NCI-H2196 treated with DMSO at 0.1 percent for 48 hours (cell line): ENCODE measurements around the gene CBX6.
"Not testable (repeated sequence)": the region's sequence is repeated elsewhere in the genome, so short reads cannot be mapped to it uniquely, and the experiment has no call there.

Source experiments
- DNase-seq: peaks from one replicate; lab custom pipeline; 2025; ENCODE audit not compliant: unreplicated experiment; lab: John Stamatoyannopoulos, UW

The CBX6 gene

GRCh38 chr22:38872172-38872830, at the start of gene CBX6:
Gene CBX6 (minus strand): TSS chr22:38872216. CDS start chr22:38872190, 26 bp downstream.
- peak; percentile 69 for DNase-seq

DNA sequence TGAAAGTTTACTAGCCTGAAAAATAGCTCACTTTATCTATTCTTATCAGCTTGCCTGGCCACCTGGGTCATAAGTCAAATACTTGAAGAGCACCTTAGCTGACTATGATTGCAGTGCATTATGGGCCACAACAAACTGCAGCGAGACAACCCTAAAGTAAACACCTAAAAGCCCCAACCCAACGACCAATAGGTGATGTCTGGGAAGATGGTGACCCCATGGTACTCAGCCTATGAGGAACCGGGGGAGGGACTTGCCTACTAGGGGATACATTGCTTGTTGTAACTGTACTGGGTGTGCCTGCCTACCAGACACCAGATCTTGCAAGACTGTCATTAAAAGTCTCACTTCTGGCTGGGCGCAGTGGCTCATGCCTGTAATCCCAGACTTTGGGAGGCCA, 49.8 kb upstream of the CBX6 start:
- peak; percentile 23 for DNase-seq

GRCh38 chr22:38921120-38921519, 49.1 kb upstream of the CBX6 start:
- DNase-seq, result peak; percentile 41

DNA sequence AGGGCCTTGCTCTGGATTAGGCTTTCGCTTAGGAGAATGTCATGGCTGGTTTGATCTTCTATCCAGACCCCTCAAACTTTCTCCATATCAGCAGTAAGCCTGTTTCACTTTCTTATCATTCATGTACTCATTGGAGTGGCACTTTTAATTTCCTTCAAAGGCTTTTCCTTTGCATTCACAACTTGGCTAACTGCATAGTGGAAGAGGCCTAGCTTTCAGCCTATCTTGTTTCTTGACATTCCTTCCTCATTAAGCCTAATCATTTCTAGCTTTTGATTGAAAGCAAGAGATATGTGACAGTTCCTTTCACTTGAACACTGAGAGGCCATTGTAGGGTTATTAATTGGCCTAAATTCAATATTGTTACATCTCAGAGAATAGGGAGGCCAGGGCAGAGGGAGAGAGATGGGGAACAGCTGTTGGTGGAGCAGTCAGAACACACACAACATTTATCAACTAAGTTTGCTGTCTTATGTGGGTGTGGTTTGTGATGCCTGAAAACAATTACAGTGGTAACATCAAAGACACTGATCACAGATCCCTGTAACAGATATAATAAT, 47.7 kb upstream of the CBX6 start:
- DNase-seq, result no peak

DNA sequence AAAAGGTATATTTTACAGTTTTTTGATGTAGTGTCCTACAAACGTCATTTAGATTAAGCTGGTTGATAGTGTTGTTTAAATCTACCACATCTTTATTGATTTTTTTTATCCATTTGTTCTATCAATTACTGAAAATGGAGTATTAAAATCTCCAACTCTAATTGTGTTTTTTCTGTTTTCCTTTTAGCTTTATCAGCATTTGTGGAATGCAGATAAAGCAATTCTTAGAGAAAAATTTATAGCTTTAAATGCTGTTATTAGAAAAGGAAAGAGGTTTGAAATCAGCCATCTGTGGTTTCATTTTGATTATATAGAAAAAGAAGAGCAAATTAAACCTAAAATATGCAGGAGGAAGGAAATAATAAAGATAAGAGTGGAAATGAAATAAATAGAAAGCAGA, 39.4 kb upstream of the CBX6 start:
- DNase-seq, result no peak

DNA sequence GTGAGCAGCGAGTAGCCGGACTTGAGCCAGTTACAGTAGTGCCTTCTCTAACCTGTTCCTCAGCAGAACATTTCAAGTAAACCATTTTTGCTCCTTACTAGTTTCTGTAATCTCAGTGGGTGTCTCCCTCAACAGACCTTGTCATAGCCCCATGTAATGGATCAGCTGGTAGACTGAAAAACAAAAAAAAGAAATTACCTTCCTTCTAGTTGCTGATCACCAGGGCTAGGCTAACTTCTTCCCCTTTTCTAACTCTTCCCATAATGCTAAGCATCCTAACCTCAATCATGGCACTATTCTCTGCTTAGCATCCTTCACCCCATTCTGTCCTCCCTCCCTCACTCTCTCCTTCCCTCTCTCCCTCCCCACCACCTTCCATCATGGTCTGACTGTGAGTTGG, 35.8 kb upstream of the CBX6 start:
- DNase-seq, result no peak

GRCh38 chr22:38906052-38906451, 34.0 kb upstream of the CBX6 start:
- DNase-seq, result no peak

DNA sequence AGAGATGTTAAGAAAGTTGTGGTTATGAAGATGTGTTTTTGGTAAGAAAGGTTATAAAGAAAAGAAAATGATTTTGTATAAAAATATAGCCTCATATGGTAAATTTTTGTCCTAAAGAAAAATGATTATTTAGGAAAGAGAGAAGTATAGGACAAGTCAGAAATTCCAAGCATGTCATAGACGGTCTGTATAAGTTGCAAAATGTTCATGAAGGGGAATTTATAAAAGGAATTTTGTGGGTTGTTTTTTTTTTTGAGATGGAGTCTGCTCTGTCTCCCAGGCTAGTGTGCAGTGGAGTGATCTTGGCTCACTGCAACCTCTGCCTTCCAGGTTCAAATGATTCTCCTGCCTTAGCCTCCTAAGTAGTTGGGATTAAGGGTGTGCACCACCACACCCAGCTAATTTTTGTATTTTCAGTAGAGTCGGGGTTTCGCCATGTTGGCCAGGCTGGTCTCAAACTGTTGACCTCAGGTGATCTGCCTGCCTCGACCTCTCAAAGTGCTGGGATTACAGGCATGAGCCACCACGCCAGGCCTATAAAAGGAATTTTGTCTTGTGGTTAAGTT, 32.1 kb upstream of the CBX6 start:
- DNase-seq, result not testable (repeated sequence)

GRCh38 chr22:38901111-38901641, 29.2 kb upstream of the CBX6 start:
- no peak for DNase-seq

GRCh38 chr22:38900677-38901076, 28.7 kb upstream of the CBX6 start:
- no peak for DNase-seq

DNA sequence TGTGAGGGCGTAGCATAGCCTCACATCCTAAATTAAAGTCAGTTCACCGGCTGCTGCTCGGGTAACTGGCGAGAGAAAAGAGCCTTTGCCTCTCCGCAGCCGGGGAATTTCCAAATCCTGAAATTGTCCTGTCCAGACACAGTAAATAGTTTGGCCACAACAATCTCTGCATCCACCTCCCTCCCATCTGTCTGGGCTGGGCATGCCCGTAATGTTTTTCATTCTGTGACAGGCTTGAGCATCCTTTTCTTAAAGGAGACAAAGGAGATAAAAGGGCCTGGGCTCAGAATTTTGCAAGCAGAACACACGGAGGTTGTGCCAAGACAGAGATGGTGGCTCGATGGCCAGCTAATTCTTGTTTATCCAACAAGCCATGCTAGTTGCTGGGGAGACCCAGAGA, 19.2 kb upstream of the CBX6 start:
- DNase-seq, result no peak

DNA sequence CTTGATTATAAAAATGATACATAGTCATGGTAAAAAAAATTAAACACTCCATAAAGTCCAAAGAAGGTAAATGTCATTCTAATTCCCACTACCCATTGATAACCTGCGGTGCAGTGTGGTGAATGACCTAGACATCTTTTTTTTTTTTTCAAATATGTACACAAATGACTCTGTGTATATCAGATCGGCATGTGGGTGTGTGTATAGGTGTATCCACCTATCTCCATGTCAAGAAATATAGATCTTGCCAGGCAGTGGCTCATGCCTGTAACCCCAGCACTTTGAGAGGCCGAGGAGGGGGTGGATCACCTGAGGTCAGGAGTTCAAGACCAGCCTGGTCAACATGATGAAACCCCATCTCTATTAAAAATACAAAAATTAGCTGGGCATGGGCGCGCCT, 18.4 kb upstream of the CBX6 start:
- DNase-seq, result no peak

DNA sequence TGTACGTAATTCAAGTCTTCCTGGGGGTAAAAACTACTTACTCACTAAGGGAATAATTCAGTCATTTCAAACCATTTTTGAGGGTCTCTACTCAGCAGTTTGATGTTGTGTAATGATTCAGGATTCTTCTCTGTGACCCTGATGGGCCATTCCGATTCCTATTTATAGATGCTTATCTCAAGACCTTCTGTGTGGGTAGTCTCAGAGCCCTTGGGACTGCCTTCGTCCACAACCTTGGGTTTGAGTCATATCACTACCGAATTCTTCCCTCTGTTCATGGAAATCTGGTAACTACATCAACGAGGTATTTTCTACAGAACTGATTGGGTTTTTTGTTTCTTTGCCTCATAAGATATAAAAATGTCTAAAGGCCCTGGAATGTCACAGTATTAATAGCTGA, 14.3 kb upstream of the CBX6 start:
- no peak for DNase-seq

DNA sequence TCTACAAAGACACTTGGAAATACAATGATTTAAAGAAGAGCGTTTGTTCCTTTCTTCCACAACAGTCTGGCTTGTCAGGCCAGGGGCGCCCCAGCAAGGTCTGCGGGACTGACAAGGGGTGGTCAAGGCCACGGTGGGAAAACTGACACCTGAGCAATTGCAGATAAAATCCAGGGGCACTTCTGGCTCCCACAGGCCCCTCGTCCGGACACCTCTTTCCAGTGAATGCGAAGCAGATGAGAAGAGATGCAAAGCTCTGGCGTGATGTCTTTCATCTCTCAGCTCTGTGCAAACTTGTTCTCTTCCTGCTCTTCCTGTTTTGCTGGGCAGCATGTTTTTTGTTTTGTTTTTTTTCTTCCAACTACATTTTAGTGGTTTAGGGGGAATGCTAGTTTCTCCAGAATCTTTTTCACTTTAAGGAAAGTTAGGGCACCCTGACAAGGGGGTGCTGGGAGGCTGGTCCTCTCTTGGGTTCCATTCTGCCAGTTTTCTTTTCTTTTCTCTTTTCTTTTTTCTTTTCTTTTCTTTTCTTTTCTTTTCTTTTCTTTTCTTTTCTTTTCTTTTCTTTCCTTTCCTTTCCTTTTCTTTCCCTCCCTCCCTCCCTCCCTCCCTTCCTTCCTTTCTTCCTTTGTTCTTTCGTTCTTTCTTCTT, 11.1 kb upstream of the CBX6 start:
- no peak for DNase-seq

GRCh38 chr22:38881997-38882879, 10.2 kb upstream of the CBX6 start:
- DNase-seq, result no peak

GRCh38 chr22:38881464-38881871, 9.5 kb upstream of the CBX6 start:
- no peak for DNase-seq

- no peak for DNase-seq
Observed at GRCh38 chr22:38879961-38880360, 7.9 kb upstream of the CBX6 start.

GRCh38 chr22:38879108-38879729, 7.2 kb upstream of the CBX6 start:
- no peak for DNase-seq

- DNase-seq, result no peak
Observed at GRCh38 chr22:38878001-38878400, 6.0 kb upstream of the CBX6 start.

GRCh38 chr22:38874529-38875222, 2.7 kb upstream of the CBX6 start:
- DNase-seq, result no peak
